Astrocyte of the spinal cord (primary cell): ENCODE measurements around the gene DIO2.

Experiments
- DNase-seq: peaks from one replicate; pipeline ENCODE4 v3.0.0; 2011; ENCODE audit warnings: low read depth, low spot score
- H3K4me3 ChIP-seq: 2 replicates; pipeline ENCODE4 v1.5.1; 2011; ENCODE audit warnings: low read depth, mild to moderate bottlenecking, low read length, moderate library complexity
- CTCF ChIP-seq: IDR thresholded peaks from 2 replicates; pipeline ENCODE4 v1.5.1; 2012; ENCODE audit warnings: low read depth, mild to moderate bottlenecking, low read length, inconsistent platforms
- in situ Hi-C: cut with HindIII; loops from 2 replicates; pipeline ENCODE4 v1.10.0; 2017; ENCODE audit warnings: low sequenced_read_pairs

Gene DIO2

GRCh38 chr14:80176893-80177292 lies 34.4 kb downstream of the DIO2 start:
- no peak for DNase-seq
- H3K4me3 ChIP-seq = no peak overlapping the region
- no peak for TF ChIP-seq CTCF
- in situ Hi-C loops = no loop called here

GRCh38 chr14:80172375-80173051 lies 38.8 kb downstream of the DIO2 start:
- in situ Hi-C loops = no loop called here
- H3K4me3 ChIP-seq = no peak overlapping the region
- no peak for TF ChIP-seq CTCF
- DNase-seq = no peak

GRCh38 chr14:80167793-80168448 lies 43.4 kb downstream of the DIO2 start:
- H3K4me3 ChIP-seq = no peak overlapping the region
- DNase-seq = no peak
- TF ChIP-seq CTCF = no peak
- in situ Hi-C loops = no loop called here

- TF ChIP-seq CTCF = no peak
- in situ Hi-C loops = no loop called here
- DNase-seq = peak; percentile 63
- H3K4me3 ChIP-seq = no peak overlapping the region
Measured at GRCh38 chr14:80164991-80165721, 46.1 kb downstream of the DIO2 start.

- in situ Hi-C loops = no loop called here
- no peak for DNase-seq
- no peak overlapping the region for H3K4me3 ChIP-seq
- no peak for TF ChIP-seq CTCF
Measured at GRCh38 chr14:80152763-80153162, 58.5 kb downstream of the DIO2 start.

GRCh38 chr14:80152166-80152565 lies 59.1 kb downstream of the DIO2 start:
- no peak for TF ChIP-seq CTCF
- in situ Hi-C loops = no loop called here
- DNase-seq = no peak
- no peak overlapping the region for H3K4me3 ChIP-seq
